Measurements from ENCODE around the gene DYNLT5.

GRCh38 chr1:66758241-66758755, 6.0 kb downstream of the DYNLT5 start:
- TF ChIP-seq CTCF (IDR thresholded peaks at IDR 0.05) (no peak), SIN3A (IDR thresholded peaks at IDR 0.05; ENCODE audit: borderline replicate concordance, insufficient read depth, low read depth, low read length) (no peak), TCF7L2 (IDR thresholded peaks at IDR 0.05; ENCODE audit: low read depth, low read length) (no peak), POLR2AphosphoS5 (IDR thresholded peaks at IDR 0.05; ENCODE audit: low read depth, low read length) (no peak), REST (IDR thresholded peaks at IDR 0.05; ENCODE audit: insufficient read depth in 1 of 2, low read depth in 2 of 2, low read length in 1 of 2) (no peak)

Data from Panc1 (cell line).